Brain microvascular endothelial cell (primary cell): ENCODE measurements around the gene SLC26A9.

Source experiments
- DNase-seq: peaks from one replicate; pipeline ENCODE4 v3.0.0-alpha.2; 2020
- H3K27ac ChIP-seq: fragments of 250-450 bp; sonication (Bioruptor Pico); 2 replicates; pipeline ENCODE4 v1.5.1; 2020; ENCODE audit warnings: mild to moderate bottlenecking, moderate library complexity
- H3K27me3 ChIP-seq: fragments of 250-450 bp; sonication (Bioruptor Pico); replicated peaks from 2 replicates; pipeline ENCODE4 v1.5.1; 2020; ENCODE audit warnings: mild to moderate bottlenecking
- H3K36me3 ChIP-seq: fragments of 250-450 bp; sonication (Bioruptor Pico); replicated peaks from 2 replicates; pipeline ENCODE4 v1.5.1; 2020; ENCODE audit warnings: mild to moderate bottlenecking
- H3K4me3 ChIP-seq: 2 replicates; pipeline ENCODE4 v1.5.1; 2011; ENCODE audit warnings: low read depth, mild to moderate bottlenecking, control low read depth, low read length, moderate library complexity
- in situ Hi-C: cut with HindIII; loops from 2 replicates; pipeline ENCODE4 v1.10.0; 2017; ENCODE audit warnings: low sequenced_read_pairs, low pct_ligation_motif_present
- TF ChIP-seq, protein P1 (sequence below): IDR thresholded peaks from 2 replicates; pipeline ENCODE4 v1.5.1; 2011; ENCODE audit warnings: low read depth, mild to moderate bottlenecking, moderate library complexity, low read length, control low read depth, inconsistent platforms; ENCODE audit errors: missing control alignments

The SLC26A9 gene

DNA sequence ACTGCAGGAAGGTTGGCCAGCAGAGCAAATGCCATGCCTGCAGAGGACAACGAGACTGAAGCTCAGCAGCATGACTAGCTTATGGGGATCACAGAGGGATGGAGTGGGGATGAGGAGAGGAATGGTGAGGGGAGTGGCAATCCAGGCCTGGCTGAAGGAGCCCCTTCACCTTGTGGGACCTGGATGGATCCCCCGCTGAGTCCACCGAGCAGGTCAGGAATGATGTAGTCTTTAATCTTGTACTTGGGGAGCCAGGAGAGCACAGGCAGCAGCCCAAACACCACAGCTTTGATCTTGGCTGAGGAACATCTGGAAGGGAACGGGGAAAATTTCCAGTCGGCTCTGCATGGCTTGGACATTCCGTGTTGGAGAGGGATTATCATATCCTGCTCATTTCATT is 10.5 kb downstream of the SLC26A9 start:
- DNase-seq = no peak
- no peak overlapping the region for H3K4me3 ChIP-seq
- in situ Hi-C loops = no loop called here
- H3K27ac ChIP-seq = no peak overlapping the region
- TF ChIP-seq, protein P1, sequence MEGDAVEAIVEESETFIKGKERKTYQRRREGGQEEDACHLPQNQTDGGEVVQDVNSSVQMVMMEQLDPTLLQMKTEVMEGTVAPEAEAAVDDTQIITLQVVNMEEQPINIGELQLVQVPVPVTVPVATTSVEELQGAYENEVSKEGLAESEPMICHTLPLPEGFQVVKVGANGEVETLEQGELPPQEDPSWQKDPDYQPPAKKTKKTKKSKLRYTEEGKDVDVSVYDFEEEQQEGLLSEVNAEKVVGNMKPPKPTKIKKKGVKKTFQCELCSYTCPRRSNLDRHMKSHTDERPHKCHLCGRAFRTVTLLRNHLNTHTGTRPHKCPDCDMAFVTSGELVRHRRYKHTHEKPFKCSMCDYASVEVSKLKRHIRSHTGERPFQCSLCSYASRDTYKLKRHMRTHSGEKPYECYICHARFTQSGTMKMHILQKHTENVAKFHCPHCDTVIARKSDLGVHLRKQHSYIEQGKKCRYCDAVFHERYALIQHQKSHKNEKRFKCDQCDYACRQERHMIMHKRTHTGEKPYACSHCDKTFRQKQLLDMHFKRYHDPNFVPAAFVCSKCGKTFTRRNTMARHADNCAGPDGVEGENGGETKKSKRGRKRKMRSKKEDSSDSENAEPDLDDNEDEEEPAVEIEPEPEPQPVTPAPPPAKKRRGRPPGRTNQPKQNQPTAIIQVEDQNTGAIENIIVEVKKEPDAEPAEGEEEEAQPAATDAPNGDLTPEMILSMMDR = no peak
- H3K36me3 ChIP-seq = no peaks in the 10 kb centered on the region
- no peaks in the 10 kb centered on the region for H3K27me3 ChIP-seq

DNA sequence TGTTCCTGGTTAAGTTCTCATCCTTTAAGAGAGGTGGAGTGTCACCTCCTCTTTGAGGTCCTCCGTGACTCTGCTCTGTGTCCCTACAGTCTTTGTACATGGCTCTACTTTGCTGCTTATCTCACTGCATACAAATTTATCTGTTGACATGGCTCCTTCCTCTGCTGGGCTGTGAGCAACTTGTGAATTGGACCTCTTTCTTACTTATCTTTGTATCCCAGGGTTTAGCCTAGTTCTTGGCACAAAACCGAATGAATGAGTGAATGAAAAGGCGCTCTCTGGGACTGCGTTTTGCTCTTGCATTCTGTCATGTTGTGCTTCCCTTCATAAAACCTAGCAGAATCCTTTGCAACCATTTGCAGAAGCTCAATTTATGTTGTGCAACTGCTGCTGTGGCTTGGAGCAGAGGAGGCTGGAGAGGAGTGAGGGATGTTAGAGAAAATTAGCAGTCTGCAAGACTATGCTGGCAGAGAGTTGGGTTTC is 12.4 kb downstream of the SLC26A9 start:
- no peak for DNase-seq

DNA sequence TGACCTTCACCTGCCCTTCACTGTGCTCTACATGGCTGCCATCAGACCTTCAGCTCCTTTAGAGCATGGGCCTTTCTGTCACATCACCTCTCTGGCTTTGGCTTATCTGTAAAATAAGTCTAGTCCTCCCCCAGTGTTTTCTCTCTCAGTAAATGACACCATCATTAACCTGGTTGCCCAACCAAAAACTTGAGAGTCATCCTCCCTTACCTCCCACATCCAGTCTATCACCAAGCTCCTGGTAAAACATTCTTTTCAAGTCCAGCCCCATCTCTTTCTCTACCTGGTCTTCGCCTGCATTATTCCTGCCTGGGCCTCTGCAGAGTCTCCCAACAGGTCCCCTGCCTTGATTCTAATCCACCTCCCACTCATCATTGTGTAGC is 13.1 kb downstream of the SLC26A9 start:
- in situ Hi-C loops = no loop called here
- DNase-seq = no peak
- Histone ChIP-seq H3K36me3 (no peaks in the 10 kb centered on the region), H3K27me3 (no peaks in the 10 kb centered on the region), H3K27ac (no peak overlapping the region), H3K4me3 (no peak overlapping the region)
- TF ChIP-seq, protein P1 = no peak

More for the DNA sequence above, 12.4 kb downstream of the SLC26A9 start:
- Histone ChIP-seq H3K4me3 (no peak overlapping the region), H3K36me3 (no peaks in the 10 kb centered on the region), H3K27me3 (no peaks in the 10 kb centered on the region), H3K27ac (no peak overlapping the region)
- TF ChIP-seq, protein P1 = no peak
- in situ Hi-C loops = no loop called here

GRCh38 chr1:205929496-205930194 is 13.6 kb downstream of the SLC26A9 start:
- Histone ChIP-seq H3K27ac (no peak overlapping the region), H3K36me3 (no peaks in the 10 kb centered on the region), H3K27me3 (no peaks in the 10 kb centered on the region), H3K4me3 (no peak overlapping the region)
- TF ChIP-seq, protein P1 = no peak
- in situ Hi-C loops = no loop called here
- no peak for DNase-seq

GRCh38 chr1:205928317-205928716 is 14.9 kb downstream of the SLC26A9 start:
- TF ChIP-seq, protein P1 = no peak
- no peak for DNase-seq
- no peaks in the 10 kb centered on the region for H3K27me3 ChIP-seq
- no peak overlapping the region for H3K27ac ChIP-seq
- in situ Hi-C loops = no loop called here
- no peaks in the 10 kb centered on the region for H3K36me3 ChIP-seq
- H3K4me3 ChIP-seq = no peak overlapping the region

- in situ Hi-C loops = no loop called here
- Histone ChIP-seq H3K27me3 (no peaks in the 10 kb centered on the region), H3K27ac (no peak overlapping the region), H3K36me3 (no peaks in the 10 kb centered on the region), H3K4me3 (no peak overlapping the region)
- TF ChIP-seq, protein P1 = no peak
- no peak for DNase-seq
Measured at GRCh38 chr1:205927676-205928075, 15.6 kb downstream of the SLC26A9 start.
